ENCODE data around the gene SPATC1L.
A peak's percentile ranks its signal among the peaks of the same experiment; 100 is the strongest.

Gene SPATC1L

DNA sequence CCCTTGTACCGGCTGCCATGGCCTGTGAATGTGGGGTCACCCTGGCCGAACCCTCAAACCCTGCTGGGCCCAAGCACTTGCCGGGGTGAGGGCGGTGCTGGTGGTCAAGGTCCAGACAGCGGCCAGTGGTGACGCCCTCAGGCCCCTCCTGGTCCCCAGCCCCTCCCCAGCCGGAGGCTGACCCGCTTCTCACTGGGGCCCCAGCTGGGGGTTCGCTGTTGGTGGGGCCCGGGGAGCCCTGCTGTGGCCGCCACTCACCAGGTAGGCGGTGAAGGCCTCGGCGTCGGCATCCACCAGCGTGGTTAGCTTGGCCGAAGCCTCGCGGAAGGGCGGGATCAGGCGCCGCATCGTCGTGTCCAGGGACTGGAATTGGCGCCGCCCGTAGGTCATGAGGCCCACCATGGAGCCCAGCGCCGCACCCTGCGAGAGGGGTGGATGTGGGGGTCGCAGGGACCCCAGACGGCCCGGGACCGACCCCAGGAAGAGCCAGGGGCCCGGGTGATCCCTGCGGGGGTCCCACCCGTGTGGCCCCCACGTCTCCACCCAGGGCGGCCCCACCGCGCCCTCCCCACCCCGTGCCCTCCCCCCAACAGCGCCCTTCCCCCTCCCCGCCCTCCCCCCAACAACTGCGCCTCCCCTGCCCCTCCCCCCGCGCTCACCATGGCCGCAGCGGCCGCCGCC is 39.0 kb downstream of the SPATC1L start:
- Histone ChIP-seq H2BK5ac (ENCODE audit: low read depth, low read length, poor library complexity, severe bottlenecking) (no peak overlapping the region), H3K23ac (ENCODE audit: low read length in 2 of 2) (no peak overlapping the region)

DNA sequence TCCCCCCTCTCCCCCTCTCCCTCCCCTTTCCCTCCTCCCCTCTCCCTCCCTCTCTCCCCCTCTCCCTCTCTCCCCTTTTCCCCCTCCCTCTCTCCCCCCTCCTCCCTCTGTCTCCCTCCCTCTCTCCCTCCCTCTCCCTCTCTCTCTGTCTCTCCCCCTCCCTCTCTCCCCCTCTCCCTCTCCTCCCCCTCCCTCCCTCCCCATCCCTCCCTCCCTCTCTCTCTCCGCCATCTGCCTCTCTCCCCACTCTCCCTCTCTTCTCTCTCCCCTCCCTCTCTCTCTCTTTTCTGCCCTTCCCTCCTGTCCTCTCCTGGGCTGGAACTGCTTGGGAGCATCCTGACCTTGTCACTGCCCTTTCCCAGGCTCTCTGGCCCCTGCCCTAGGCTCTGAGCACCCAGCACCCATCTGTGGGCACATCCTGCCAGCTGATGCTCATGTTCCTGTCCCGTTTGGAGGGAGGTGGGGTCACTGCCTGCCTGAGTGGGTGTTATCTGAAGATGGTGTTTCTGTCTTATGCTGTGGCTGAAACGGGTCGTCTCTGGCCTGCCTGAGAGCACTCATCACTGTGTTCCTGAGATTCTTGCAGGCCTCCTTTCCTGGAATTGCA is 39.7 kb downstream of the SPATC1L start:
- 59% methylated on average over 4 of the region's 4 CpGs for WGBS
- Histone ChIP-seq H3K23ac (ENCODE audit: low read length in 2 of 2) (no peak overlapping the region), H3K9me3 (ENCODE audit: control insufficient read depth, low read length) (no peaks in the 10 kb centered on the region), H3K4ac (ENCODE audit: low read depth in 1 of 2, low read length in 2 of 2) (peak overlapping the region in 1 of 2 experiments; percentile 24), H2BK120ac (ENCODE audit: low read depth, low read length) (no peak overlapping the region), H3K18ac (ENCODE audit: low read depth in 1 of 2, low read length in 2 of 2) (peak overlapping the region in 1 of 2 experiments; percentile 59), H4K91ac (ENCODE audit: low read length) (peak overlapping the region; percentile 57), H3K4me3 (ENCODE audit: insufficient read depth in 1 of 2, low read depth in 1 of 2, low read length in 2 of 2) (no peak overlapping the region), H2AFZ (ENCODE audit: low read depth, low read length) (no peak overlapping the region), H3K36me3 (ENCODE audit: control insufficient read depth in 1 of 2, insufficient read depth in 2 of 2, low read depth in 1 of 2, low read length in 2 of 2) (no peaks in the 10 kb centered on the region), H3K27me3 (ENCODE audit: control insufficient read depth in 1 of 2, insufficient read depth in 1 of 2, low read length in 2 of 2) (peaks cover 16 to 21% of the 10 kb centered on the region in 2 experiments), H3K4me2 (ENCODE audit: low read length, poor library complexity, severe bottlenecking) (no peak overlapping the region), H2BK15ac (ENCODE audit: low read depth, poor library complexity, severe bottlenecking) (no peak overlapping the region), H2BK5ac (ENCODE audit: low read depth, low read length, poor library complexity, severe bottlenecking) (no peak overlapping the region), H3K79me1 (replicated peaks; ENCODE audit: low read length, poor library complexity, severe bottlenecking) (no peaks in the 10 kb centered on the region), H3K4me1 (ENCODE audit: control insufficient read depth, insufficient read depth, low read depth, low read length) (peaks cover 16% of the 10 kb centered on the region), H3K27ac (ENCODE audit: low read length, poor library complexity, severe bottlenecking) (no peak overlapping the region), H2BK12ac (ENCODE audit: low read length in 2 of 2) (peak overlapping the region in 1 of 2 experiments; percentile 76), H3K14ac (ENCODE audit: low read length in 2 of 2) (peak overlapping the region in 1 of 2 experiments; percentile 66), H3K9ac (ENCODE audit: low read length) (no peak overlapping the region), H4K8ac (ENCODE audit: low read length) (peak overlapping the region; percentile 35), H2AK5ac (ENCODE audit: low read length, severe bottlenecking) (peak overlapping the region; percentile 50)
- DNase-seq, result no peak

More for the DNA sequence above, 39.0 kb downstream of the SPATC1L start:
- Histone ChIP-seq H3K9me3 (ENCODE audit: control insufficient read depth, low read length) (no peaks in the 10 kb centered on the region), H2AK5ac (ENCODE audit: low read length, severe bottlenecking) (no peak overlapping the region), H3K4me1 (ENCODE audit: control insufficient read depth, insufficient read depth, low read depth, low read length) (peaks cover 16% of the 10 kb centered on the region), H3K4me3 (ENCODE audit: insufficient read depth in 1 of 2, low read depth in 1 of 2, low read length in 2 of 2) (no peak overlapping the region), H2AFZ (ENCODE audit: low read depth, low read length) (no peak overlapping the region), H3K79me1 (replicated peaks; ENCODE audit: low read length, poor library complexity, severe bottlenecking) (no peaks in the 10 kb centered on the region), H4K91ac (ENCODE audit: low read length) (no peak overlapping the region), H4K8ac (ENCODE audit: low read length) (no peak overlapping the region), H3K18ac (ENCODE audit: low read depth in 1 of 2, low read length in 2 of 2) (no peak overlapping the region), H3K9ac (ENCODE audit: low read length) (no peak overlapping the region), H3K4ac (ENCODE audit: low read depth in 1 of 2, low read length in 2 of 2) (no peak overlapping the region), H3K4me2 (ENCODE audit: low read length, poor library complexity, severe bottlenecking) (no peak overlapping the region), H2BK120ac (ENCODE audit: low read depth, low read length) (no peak overlapping the region), H3K14ac (ENCODE audit: low read length in 2 of 2) (peak overlapping the region in 1 of 2 experiments; percentile 36), H3K27me3 (ENCODE audit: control insufficient read depth in 1 of 2, insufficient read depth in 1 of 2, low read length in 2 of 2) (peaks cover 14 to 16% of the 10 kb centered on the region in 2 experiments), H2BK15ac (ENCODE audit: low read depth, poor library complexity, severe bottlenecking) (no peak overlapping the region), H3K27ac (ENCODE audit: low read length, poor library complexity, severe bottlenecking) (no peak overlapping the region), H3K36me3 (ENCODE audit: control insufficient read depth in 1 of 2, insufficient read depth in 2 of 2, low read depth in 1 of 2, low read length in 2 of 2) (no peaks in the 10 kb centered on the region), H2BK12ac (ENCODE audit: low read length in 2 of 2) (peak overlapping the region in 1 of 2 experiments; percentile 10)
- DNase-seq, result no peak
- 96% methylated on average over 31 of the region's 51 CpGs for WGBS

DNA sequence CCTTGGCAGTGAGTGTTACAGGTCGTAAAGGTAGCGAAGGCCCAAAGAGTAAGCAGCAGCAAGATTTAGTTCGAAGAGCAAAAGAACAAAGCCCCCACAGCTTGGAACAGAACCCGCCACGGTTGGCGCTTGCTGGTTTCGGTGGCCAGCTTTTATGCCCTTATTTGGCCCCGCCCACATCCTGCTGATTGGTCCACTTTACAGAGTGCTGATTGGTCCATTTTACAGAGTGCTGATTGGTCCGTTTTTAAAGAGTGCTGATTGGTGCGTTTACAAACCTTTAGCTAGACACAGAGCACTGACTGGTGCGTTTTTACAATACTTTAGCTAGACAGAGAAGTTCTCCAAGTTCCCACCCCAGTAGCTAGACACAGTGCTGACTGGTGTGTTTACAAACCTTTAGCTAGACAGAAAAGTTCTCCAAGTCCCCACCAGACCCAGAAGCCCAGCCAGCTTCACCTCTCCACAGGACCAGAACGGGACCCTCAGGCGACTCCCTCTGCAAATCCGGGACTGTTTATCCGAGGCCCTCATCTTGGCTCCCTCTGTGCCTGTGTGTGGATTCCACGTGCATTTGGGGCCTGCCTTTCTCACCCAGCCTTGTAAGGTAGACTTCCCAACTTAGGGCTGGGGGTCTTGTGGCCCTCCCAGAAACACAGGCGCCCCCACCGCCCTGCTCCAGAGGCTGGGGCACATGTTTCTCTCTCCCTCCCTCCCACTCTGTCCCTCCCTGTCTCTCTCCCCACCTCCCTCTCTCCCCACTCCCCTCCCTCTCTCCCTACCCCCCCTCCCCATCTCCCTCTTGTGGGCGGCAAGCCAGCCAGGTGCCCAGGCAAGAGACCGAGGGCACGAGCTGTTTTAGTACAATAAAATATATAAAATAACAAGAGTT is 41.4 kb downstream of the SPATC1L start:
- Histone ChIP-seq H3K9ac (ENCODE audit: low read length) (peak overlapping the region; percentile 87), H3K18ac (ENCODE audit: low read depth in 1 of 2, low read length in 2 of 2) (peak overlapping the region in 1 of 2 experiments; percentile 46), H2BK5ac (ENCODE audit: low read depth, low read length, poor library complexity, severe bottlenecking) (no peak overlapping the region), H3K36me3 (ENCODE audit: control insufficient read depth in 1 of 2, insufficient read depth in 2 of 2, low read depth in 1 of 2, low read length in 2 of 2) (no peaks in the 10 kb centered on the region), H3K4me1 (ENCODE audit: control insufficient read depth, insufficient read depth, low read depth, low read length) (peaks cover 16% of the 10 kb centered on the region), H3K23ac (ENCODE audit: low read length in 2 of 2) (no peak overlapping the region), H4K91ac (ENCODE audit: low read length) (peak overlapping the region; percentile 81), H3K27ac (ENCODE audit: low read length, poor library complexity, severe bottlenecking) (no peak overlapping the region), H3K9me3 (ENCODE audit: control insufficient read depth, low read length) (no peaks in the 10 kb centered on the region), H2BK120ac (ENCODE audit: low read depth, low read length) (peak overlapping the region; percentile 64), H2BK12ac (ENCODE audit: low read length in 2 of 2) (peak overlapping the region in 1 of 2 experiments; percentile 70), H2AFZ (ENCODE audit: low read depth, low read length) (no peak overlapping the region), H3K4me3 (ENCODE audit: insufficient read depth in 1 of 2, low read depth in 1 of 2, low read length in 2 of 2) (no peak overlapping the region), H2BK15ac (ENCODE audit: low read depth, poor library complexity, severe bottlenecking) (peak overlapping the region; percentile 34), H4K8ac (ENCODE audit: low read length) (peak overlapping the region; percentile 56), H2AK5ac (ENCODE audit: low read length, severe bottlenecking) (no peak overlapping the region), H3K79me1 (replicated peaks; ENCODE audit: low read length, poor library complexity, severe bottlenecking) (no peaks in the 10 kb centered on the region), H3K4ac (ENCODE audit: low read depth in 1 of 2, low read length in 2 of 2) (peak overlapping the region in 1 of 2 experiments; percentile 28), H3K4me2 (ENCODE audit: low read length, poor library complexity, severe bottlenecking) (no peak overlapping the region), H3K14ac (ENCODE audit: low read length in 2 of 2) (no peak overlapping the region), H3K27me3 (ENCODE audit: control insufficient read depth in 1 of 2, insufficient read depth in 1 of 2, low read length in 2 of 2) (peaks cover 15 to 31% of the 10 kb centered on the region in 2 experiments)
- WGBS, result 82% methylated on average over 18 of the region's 21 CpGs
- no peak for DNase-seq
